IPS DF 4.7 (cell line): Measurements from ENCODE around the gene RALBP1.

ENCODE experiments used
- DNase-seq: peaks from one replicate; pipeline ENCODE4 v3.0.0-alpha.2; 2013; ENCODE audit warnings: low spot score; ENCODE audit errors: extremely low read depth

The RALBP1 gene

GRCh38 chr18:9547782-9548181, 72.5 kb downstream of the RALBP1 start:
- DNase-seq, result no peak

- no peak for DNase-seq
Measured at GRCh38 chr18:9549405-9549804, 74.1 kb downstream of the RALBP1 start.

- no peak for DNase-seq
Measured at GRCh38 chr18:9550429-9550828, 75.1 kb downstream of the RALBP1 start.

GRCh38 chr18:9552191-9552590, 76.9 kb downstream of the RALBP1 start:
- no peak for DNase-seq

- DNase-seq, result no peak
Measured at GRCh38 chr18:9552616-9553015, 77.3 kb downstream of the RALBP1 start.

GRCh38 chr18:9557250-9557943, 82.1 kb downstream of the RALBP1 start:
- no peak for DNase-seq

GRCh38 chr18:9558387-9559064, 83.2 kb downstream of the RALBP1 start:
- DNase-seq, result no peak

GRCh38 chr18:9559253-9559652, 83.9 kb downstream of the RALBP1 start:
- no peak for DNase-seq

- DNase-seq, result no peak
Measured at GRCh38 chr18:9561759-9562158, 86.4 kb downstream of the RALBP1 start.

GRCh38 chr18:9562584-9562983, 87.3 kb downstream of the RALBP1 start:
- DNase-seq, result no peak

GRCh38 chr18:9563331-9563730, 88.0 kb downstream of the RALBP1 start:
- DNase-seq, result no peak

GRCh38 chr18:9565407-9565806, 90.1 kb downstream of the RALBP1 start:
- no peak for DNase-seq

- no peak for DNase-seq
Measured at GRCh38 chr18:9568186-9568585, 92.9 kb downstream of the RALBP1 start.

GRCh38 chr18:9569178-9569577, 93.9 kb downstream of the RALBP1 start:
- DNase-seq, result no peak

GRCh38 chr18:9570255-9570654, 94.9 kb downstream of the RALBP1 start:
- DNase-seq, result no peak

GRCh38 chr18:9571546-9571945, 96.2 kb downstream of the RALBP1 start:
- DNase-seq, result no peak

- no peak for DNase-seq
Measured at GRCh38 chr18:9574473-9575115, 99.3 kb downstream of the RALBP1 start.

- DNase-seq, result no peak
Measured at GRCh38 chr18:9575558-9575957, 100.2 kb downstream of the RALBP1 start.

GRCh38 chr18:9577361-9577760, 102.0 kb downstream of the RALBP1 start:
- no peak for DNase-seq

GRCh38 chr18:9578306-9578705, 103.0 kb downstream of the RALBP1 start:
- no peak for DNase-seq

GRCh38 chr18:9581667-9582066, 106.4 kb downstream of the RALBP1 start:
- no peak for DNase-seq

GRCh38 chr18:9586814-9587213, 111.5 kb downstream of the RALBP1 start:
- no peak for DNase-seq
